ENCODE results near the gene B4GALT5.

Gene B4GALT5

DNA sequence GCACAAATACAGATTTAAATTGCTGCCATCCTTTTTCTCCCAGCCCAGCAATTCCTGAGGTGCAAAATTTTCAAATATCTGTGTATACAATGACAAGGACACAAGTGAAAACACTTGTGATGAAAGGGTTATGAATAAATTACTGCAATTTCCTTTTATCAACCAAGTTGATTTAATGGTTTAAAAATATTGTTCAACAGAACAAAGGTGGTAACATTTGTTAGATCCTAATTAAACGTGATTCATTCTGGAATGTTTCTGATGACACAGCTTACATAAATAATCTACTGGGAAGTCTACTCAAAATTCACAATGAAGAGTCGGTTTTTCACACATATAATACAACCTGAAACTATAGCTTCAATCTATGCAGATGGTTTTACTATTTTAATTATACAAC is 17.1 kb downstream of the B4GALT5 start:
- ChIA-PET CTCF (interaction anchor here (0.7 to 1.1 kb wide), 3 partner anchors 21 to 846 kb away, joined by 3 to 6 read pairs (median 5); no protein-coding TSS in a partner anchor), POLR2A (ENCODE audit: low non-redundant PET) (interaction anchor here (0.7 kb wide), 1 partner anchor 33 kb away, joined by 3 read pairs; no protein-coding TSS in a partner anchor)
- TF ChIP-seq, protein P1, sequence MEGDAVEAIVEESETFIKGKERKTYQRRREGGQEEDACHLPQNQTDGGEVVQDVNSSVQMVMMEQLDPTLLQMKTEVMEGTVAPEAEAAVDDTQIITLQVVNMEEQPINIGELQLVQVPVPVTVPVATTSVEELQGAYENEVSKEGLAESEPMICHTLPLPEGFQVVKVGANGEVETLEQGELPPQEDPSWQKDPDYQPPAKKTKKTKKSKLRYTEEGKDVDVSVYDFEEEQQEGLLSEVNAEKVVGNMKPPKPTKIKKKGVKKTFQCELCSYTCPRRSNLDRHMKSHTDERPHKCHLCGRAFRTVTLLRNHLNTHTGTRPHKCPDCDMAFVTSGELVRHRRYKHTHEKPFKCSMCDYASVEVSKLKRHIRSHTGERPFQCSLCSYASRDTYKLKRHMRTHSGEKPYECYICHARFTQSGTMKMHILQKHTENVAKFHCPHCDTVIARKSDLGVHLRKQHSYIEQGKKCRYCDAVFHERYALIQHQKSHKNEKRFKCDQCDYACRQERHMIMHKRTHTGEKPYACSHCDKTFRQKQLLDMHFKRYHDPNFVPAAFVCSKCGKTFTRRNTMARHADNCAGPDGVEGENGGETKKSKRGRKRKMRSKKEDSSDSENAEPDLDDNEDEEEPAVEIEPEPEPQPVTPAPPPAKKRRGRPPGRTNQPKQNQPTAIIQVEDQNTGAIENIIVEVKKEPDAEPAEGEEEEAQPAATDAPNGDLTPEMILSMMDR (conservative IDR thresholded peaks at IDR 0.05; ENCODE audit: low read depth): no peak
- H3K27ac ChIP-seq: no peak overlapping the region
- DNase-seq (ENCODE audit: low spot score): peak; percentile 63

DNA sequence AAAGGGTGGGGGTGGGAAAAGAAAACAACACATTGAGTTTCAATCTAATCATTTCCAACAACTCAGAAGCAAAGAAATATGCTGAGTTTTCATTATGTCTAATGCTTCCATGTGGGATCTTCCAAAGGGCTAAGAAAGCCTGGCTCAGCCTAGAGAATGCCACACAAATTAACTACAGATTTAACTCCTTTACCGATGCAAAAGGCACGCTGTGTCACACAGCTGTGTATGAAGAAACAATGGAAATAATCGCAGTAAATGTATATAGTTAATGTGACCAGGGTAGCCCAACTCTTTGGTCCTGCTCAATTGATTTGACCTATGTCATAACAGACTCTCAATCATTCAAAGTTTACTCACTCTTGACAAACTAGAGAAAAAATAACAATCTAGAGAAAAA is 17.8 kb downstream of the B4GALT5 start:
- TF ChIP-seq, protein P1 (conservative IDR thresholded peaks at IDR 0.05; ENCODE audit: low read depth): no peak
- ChIA-PET POLR2A (ENCODE audit: low non-redundant PET) (no interaction called here), CTCF (interaction anchor here (1.0 kb wide), 1 partner anchor 21 kb away, joined by 3 read pairs; no protein-coding TSS in a partner anchor)
- H3K27ac ChIP-seq: no peak overlapping the region
- no peak for DNase-seq (ENCODE audit: low spot score)

DNA sequence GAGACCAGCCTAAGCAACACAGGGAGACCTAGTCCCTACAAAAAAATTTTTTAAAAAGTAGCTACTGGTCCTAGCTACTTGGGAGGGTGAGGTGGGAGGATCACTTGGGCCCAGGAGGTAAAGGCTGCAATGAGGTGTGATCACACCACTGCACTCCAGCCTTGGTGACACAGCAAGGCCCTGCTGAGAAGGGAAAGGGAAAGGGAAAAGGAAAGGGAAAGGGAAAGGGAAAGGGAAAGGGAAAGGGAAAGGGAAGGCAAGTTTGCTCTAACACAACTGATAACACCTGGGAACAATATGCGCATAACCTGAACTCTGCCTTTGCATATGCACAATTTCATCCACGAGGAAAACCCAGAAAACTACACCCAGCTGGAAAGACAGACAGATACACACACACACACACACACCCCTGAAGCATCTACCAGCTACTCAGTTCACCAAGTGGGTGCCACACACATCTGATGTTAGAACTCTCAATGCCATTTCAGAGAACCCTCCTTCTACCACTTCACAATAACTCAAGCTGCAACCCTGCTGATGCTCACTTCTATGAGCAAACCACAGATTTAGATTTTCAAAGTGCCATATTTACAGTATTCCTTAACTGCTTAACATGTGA is 19.1 kb downstream of the B4GALT5 start:
- TF ChIP-seq, protein P1 (conservative IDR thresholded peaks at IDR 0.05; ENCODE audit: low read depth): no peak
- H3K27ac ChIP-seq: peak overlapping the region; percentile 30

DNA sequence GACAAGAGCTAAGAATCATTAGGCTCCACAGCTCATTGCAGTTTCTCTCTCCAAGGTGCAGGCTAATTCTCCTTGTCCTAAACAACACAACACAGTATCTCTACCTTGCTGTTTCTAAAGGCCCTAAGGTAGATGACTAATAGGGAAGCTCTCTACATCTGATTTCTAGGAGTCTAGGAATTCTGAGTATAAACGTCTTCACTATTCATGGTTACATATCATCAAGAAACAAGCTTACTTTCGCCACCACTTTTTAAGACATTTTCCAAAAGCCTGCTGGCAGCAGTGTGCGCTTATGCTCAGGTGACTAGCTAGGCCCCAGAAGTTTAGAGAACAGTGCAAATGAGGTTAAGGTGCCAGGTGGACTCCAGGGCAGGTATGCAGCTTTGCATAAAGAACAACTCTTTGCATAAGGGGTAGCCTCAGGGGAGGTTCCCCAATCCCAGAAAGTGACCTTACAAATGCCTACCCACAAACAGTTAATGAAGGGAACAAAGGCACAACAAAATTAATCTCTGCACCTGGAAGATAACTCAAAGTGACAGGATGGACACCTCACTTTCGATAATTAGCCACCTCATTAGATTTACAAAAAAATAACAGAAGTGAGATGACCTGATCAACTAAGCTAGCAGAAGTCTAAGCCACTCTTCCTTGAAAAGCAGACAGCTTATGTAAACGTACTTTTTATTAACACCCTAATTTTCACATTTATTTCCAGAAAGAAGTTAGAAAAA is 20.1 kb downstream of the B4GALT5 start:
- TF ChIP-seq, protein P1 (conservative IDR thresholded peaks at IDR 0.05; ENCODE audit: low read depth): no peak
- POLR2A ChIA-PET (ENCODE audit: low non-redundant PET): no interaction called here
- H3K27ac ChIP-seq: no peak overlapping the region
- DNase-seq (ENCODE audit: low spot score): no peak
- CTCF ChIA-PET: interaction anchor here (0.7 to 1.0 kb wide), 3 partner anchors 141 to 210 kb away, joined by 3 to 4 read pairs (median 3); no protein-coding TSS in a partner anchor

More for the DNA sequence above, 19.1 kb downstream of the B4GALT5 start:
- ChIA-PET POLR2A (ENCODE audit: low non-redundant PET) (no interaction called here), CTCF (no interaction called here)
- no peak for DNase-seq (ENCODE audit: low spot score)

DNA sequence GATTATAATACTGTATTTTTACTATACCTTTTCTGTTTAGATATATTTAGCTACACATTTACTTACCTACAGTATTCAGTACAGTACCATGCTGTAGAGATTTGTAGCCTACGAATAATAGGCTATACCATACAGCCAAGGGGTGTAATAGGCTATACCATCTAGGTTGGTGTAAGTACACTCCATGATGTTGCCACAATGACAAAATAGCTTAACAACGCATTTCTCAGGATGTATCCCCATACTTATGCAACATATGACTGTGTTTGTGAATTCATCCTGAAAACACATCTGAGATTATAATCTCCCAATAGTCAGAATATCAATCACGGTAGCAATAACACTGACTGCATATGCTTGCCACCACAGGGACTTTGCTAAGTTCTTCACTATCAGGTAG is 20.7 kb downstream of the B4GALT5 start:
- CTCF ChIA-PET: interaction anchor here (0.7 to 1.0 kb wide), 3 partner anchors 141 to 209 kb away, joined by 3 to 4 read pairs (median 3); no protein-coding TSS in a partner anchor
- POLR2A ChIA-PET (ENCODE audit: low non-redundant PET): no interaction called here
- TF ChIP-seq, protein P1 (conservative IDR thresholded peaks at IDR 0.05; ENCODE audit: low read depth): no peak
- no peak for DNase-seq (ENCODE audit: low spot score)
- H3K27ac ChIP-seq: no peak overlapping the region

DNA sequence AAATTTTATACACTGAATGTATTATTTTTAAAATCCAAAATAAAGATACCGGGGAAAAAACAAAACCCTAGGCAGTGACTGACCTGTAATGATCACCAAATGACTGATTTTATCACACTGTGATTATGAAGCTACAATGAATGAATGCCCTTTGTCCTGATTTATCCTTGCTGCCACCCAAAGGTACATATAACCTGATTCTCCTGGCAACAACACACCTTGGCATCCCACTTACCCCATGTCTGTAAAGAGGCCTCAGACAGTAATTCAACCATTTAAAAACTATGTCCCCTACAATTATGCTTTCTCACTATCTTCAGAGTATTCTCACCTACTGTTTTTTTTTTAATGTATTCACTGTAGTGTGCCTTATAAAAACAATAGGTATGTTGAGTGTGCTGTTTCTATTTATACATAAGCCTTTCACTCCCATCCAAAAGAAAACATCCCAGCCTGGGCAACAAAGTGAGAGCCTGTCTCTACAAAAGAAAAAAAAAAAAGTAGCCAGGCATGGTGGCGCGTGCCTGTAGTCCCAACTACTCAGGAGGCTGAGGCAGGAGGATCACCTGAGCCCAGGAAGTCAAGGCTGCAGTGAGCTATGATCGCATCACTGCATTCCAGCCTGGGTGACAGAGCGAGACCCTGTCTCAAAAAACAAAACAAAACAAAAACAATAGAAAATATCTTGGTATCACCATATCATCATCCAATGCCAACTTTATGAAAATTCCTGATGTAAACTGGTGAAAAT is 21.7 kb downstream of the B4GALT5 start:
- CTCF ChIA-PET: no interaction called here
- POLR2A ChIA-PET (ENCODE audit: low non-redundant PET): no interaction called here

More for the DNA sequence above, 21.7 kb downstream of the B4GALT5 start:
- no peak for DNase-seq (ENCODE audit: low spot score)
- peak overlapping the region; percentile 29; the same call in 1 of the 2 replicates for H3K27ac ChIP-seq
- TF ChIP-seq, protein P1 (conservative IDR thresholded peaks at IDR 0.05; ENCODE audit: low read depth): no peak

All from RWPE1 (cell line).